Measurements from ENCODE around the gene SLC6A6. TPM values are rescaled to one million over a fixed set of nuclear protein-coding genes. Genes with fewer than 3 reads are reported as not detected.
"Not testable (repeated sequence)": the region's sequence is repeated elsewhere in the genome, so short reads cannot be mapped to it uniquely, and the experiment has no call there.

Gene SLC6A6
- total RNA-seq, 1 experiment from 2014 or later = 49.4 TPM

DNA sequence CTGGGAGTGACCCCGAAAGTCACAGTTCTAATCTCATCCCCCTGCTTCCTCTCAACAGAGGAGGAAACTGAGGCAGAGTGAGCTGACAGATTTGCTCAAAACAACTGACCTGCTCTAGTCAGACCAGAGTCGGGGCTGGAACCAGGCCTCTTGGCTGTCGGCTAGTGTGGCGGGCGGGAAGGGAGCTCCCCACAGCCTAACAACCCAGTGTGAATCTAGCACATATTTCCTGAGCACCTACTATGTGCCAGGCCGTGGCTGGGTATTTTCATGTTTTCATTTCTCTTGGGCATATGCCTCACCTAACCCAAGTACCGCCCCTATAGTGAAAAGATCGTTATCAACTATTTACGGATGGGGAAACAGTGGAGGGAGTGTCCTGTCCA, 110.5 kb downstream of the SLC6A6 start:
- H3K4me3 ChIP-seq = no peak overlapping the region
- no peak for DNase-seq (ENCODE audit: low read depth in 1 of 2, low spot score in 2 of 2)
- H3K4me1 ChIP-seq (replicated peaks) = peaks cover 6% of the 10 kb centered on the region
- H3K27me3 ChIP-seq (replicated peaks) = no peaks in the 10 kb centered on the region
- H3K27ac ChIP-seq = no peak overlapping the region
- no peaks in the 10 kb centered on the region for H3K36me3 ChIP-seq
- H3K9me3 ChIP-seq (replicated peaks) = no peaks in the 10 kb centered on the region

DNA sequence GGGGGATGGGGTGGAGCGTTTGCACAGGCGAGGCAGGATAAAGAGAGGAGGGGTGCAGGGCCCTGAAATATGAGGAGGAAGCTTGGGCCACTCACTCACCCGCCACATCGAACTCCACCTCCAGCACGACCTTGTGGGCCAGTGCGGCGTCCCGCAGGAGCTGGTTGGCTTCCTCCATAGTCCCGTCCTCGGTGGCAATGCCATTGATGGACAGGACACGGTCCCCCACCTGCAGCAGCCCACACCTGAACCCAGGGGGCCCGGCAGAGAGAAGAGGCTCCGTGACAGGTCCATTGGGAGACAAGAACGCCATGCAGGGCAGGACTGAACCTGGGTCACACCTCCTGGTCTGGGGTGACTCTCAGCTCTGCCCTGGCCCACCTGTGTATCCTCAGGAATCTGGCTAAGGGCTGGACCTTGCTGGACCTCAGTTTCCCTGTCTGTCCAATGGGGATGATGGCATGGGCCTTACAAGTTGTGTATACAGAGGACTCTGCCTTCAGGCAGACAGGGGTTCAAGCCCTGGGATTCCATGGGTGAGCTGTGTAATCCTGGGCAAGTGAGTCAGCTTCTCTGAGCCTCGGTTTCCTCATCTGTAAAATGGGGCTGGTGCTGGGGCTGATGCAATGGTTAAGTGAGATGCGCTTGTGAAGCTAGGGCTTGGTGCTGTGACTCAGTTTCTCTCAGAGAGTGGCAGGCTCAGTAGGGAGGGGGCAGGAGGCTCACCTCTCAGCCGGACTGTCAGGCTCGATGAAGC, 111.3 kb downstream of the SLC6A6 start:
- Histone ChIP-seq H3K27ac (no peak overlapping the region), H3K4me1 (replicated peaks) (peaks cover 6% of the 10 kb centered on the region), H3K4me3 (no peak overlapping the region), H3K27me3 (replicated peaks) (no peaks in the 10 kb centered on the region), H3K36me3 (no peaks in the 10 kb centered on the region), H3K9me3 (replicated peaks) (no peaks in the 10 kb centered on the region)
- no peak for DNase-seq (ENCODE audit: low read depth in 1 of 2, low spot score in 2 of 2)

GRCh38 chr3:14514323-14514720, 111.9 kb downstream of the SLC6A6 start:
- no peaks in the 10 kb centered on the region for H3K27me3 ChIP-seq (replicated peaks)
- no peaks in the 10 kb centered on the region for H3K9me3 ChIP-seq (replicated peaks)
- no peak overlapping the region for H3K4me3 ChIP-seq
- H3K36me3 ChIP-seq = no peaks in the 10 kb centered on the region
- H3K4me1 ChIP-seq (replicated peaks) = peaks cover under 1% of the 10 kb centered on the region; the same call in 1 of the 2 replicates
- no peak overlapping the region for H3K27ac ChIP-seq
- DNase-seq (ENCODE audit: low read depth in 1 of 2, low spot score in 2 of 2) = no peak

GRCh38 chr3:14515526-14515925, 113.1 kb downstream of the SLC6A6 start:
- H3K4me1 ChIP-seq (replicated peaks); H3K9me3 ChIP-seq (replicated peaks); H3K4me3 ChIP-seq; DNase-seq (ENCODE audit: low read depth in 1 of 2, low spot score in 2 of 2); H3K27me3 ChIP-seq (replicated peaks); H3K36me3 ChIP-seq; H3K27ac ChIP-seq: not testable (repeated sequence)

DNA sequence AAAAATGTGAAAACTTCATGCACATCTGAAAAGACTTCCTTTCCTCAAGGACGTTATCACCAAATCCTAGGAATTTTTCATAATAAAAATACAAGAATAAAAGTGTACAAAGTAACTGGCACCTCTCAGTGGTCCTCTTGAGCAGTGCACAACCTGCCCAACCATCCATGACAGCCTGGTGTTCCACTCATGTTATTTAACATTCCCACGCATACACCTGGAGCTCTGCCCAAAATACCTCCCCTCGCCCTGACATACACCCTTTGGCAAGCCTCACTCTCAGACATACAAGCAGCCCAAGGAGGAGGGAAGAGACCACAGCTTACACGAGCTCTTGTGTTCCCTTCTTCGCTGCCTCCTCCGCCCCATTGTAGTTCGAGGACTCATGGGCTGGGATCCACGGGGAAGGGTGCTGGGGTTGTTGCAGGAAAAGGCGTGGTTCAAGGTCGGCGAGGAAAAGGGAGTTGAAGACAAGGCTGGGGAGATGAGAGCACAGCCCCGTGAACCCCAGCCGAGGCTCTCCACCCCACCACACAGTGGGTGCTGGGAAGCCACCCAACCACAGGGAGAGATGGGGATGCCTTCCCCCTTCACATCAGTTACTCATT, 114.4 kb downstream of the SLC6A6 start:
- H3K4me1 ChIP-seq (replicated peaks) = no peaks in the 10 kb centered on the region
- no peak for DNase-seq (ENCODE audit: low read depth in 1 of 2, low spot score in 2 of 2)
- no peaks in the 10 kb centered on the region for H3K36me3 ChIP-seq
- no peaks in the 10 kb centered on the region for H3K9me3 ChIP-seq (replicated peaks)
- no peak overlapping the region for H3K4me3 ChIP-seq
- H3K27ac ChIP-seq = no peak overlapping the region
- no peaks in the 10 kb centered on the region for H3K27me3 ChIP-seq (replicated peaks)

GRCh38 chr3:14517601-14518431, 115.4 kb downstream of the SLC6A6 start:
- Histone ChIP-seq H3K4me3 (no peak overlapping the region), H3K27me3 (replicated peaks) (no peaks in the 10 kb centered on the region), H3K36me3 (no peaks in the 10 kb centered on the region), H3K4me1 (replicated peaks) (no peaks in the 10 kb centered on the region), H3K9me3 (replicated peaks) (no peaks in the 10 kb centered on the region), H3K27ac (no peak overlapping the region)
- no peak for DNase-seq (ENCODE audit: low read depth in 1 of 2, low spot score in 2 of 2)

GRCh38 chr3:14518432-14518802, 116.0 kb downstream of the SLC6A6 start:
- Histone ChIP-seq H3K4me3 (no peak overlapping the region), H3K4me1 (replicated peaks) (no peaks in the 10 kb centered on the region), H3K27me3 (replicated peaks) (no peaks in the 10 kb centered on the region), H3K36me3 (no peaks in the 10 kb centered on the region), H3K9me3 (replicated peaks) (no peaks in the 10 kb centered on the region), H3K27ac (no peak overlapping the region)
- DNase-seq (ENCODE audit: low read depth in 1 of 2, low spot score in 2 of 2) = no peak

DNA sequence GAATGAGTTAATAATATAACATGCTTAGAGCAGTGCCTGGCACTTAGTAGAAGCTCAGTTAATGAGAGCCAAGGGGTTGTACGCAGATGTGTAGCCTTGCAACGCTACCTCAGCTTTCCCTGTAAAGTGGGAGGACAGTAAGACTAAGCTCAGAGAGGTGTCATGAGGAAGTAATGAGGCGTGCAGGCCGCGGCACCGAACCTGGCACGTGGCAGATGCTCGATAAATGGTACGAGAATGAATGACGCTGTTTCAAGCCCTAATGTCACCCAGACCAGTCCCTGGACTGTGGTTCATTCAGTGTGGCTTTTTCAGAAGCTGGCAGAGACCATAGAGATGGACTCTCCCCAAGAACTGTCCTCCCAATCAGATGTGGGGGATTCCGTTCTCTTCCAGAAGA, 116.5 kb downstream of the SLC6A6 start:
- H3K4me3 ChIP-seq = no peak overlapping the region
- DNase-seq (ENCODE audit: low read depth in 1 of 2, low spot score in 2 of 2) = no peak
- no peak overlapping the region for H3K27ac ChIP-seq
- no peaks in the 10 kb centered on the region for H3K36me3 ChIP-seq
- H3K9me3 ChIP-seq (replicated peaks) = no peaks in the 10 kb centered on the region
- H3K27me3 ChIP-seq (replicated peaks) = no peaks in the 10 kb centered on the region
- no peaks in the 10 kb centered on the region for H3K4me1 ChIP-seq (replicated peaks)

- Histone ChIP-seq H3K27ac (no peak overlapping the region), H3K9me3 (replicated peaks) (no peaks in the 10 kb centered on the region), H3K27me3 (replicated peaks) (no peaks in the 10 kb centered on the region), H3K4me1 (replicated peaks) (no peaks in the 10 kb centered on the region), H3K4me3 (no peak overlapping the region), H3K36me3 (no peaks in the 10 kb centered on the region)
- DNase-seq (ENCODE audit: low read depth in 1 of 2, low spot score in 2 of 2) = no peak
Observed at GRCh38 chr3:14519406-14519805, 117.0 kb downstream of the SLC6A6 start.

DNA sequence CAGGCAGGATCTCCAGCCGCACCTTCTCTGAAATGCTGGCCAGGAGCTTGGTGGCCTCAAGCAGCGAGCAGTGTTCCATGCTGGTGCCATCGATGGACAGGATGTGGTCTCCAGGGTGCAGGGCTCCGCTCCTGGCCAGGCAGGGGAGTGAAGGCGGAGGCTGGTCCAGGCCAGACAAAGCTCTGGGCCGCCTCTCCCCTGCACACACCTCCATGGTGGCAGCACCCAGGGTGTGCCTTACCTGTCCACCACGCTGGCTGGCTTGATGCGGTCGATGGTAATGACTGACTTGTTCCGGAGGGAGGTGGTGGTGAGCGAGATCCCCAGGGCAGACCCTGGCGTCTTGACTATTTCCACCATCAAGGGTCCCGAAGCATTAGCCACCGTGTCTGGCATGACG, 117.7 kb downstream of the SLC6A6 start:
- Histone ChIP-seq H3K27me3 (replicated peaks) (no peaks in the 10 kb centered on the region), H3K27ac (no peak overlapping the region), H3K4me3 (no peak overlapping the region), H3K9me3 (replicated peaks) (no peaks in the 10 kb centered on the region), H3K4me1 (replicated peaks) (no peaks in the 10 kb centered on the region), H3K36me3 (no peaks in the 10 kb centered on the region)
- no peak for DNase-seq (ENCODE audit: low read depth in 1 of 2, low spot score in 2 of 2)

DNA sequence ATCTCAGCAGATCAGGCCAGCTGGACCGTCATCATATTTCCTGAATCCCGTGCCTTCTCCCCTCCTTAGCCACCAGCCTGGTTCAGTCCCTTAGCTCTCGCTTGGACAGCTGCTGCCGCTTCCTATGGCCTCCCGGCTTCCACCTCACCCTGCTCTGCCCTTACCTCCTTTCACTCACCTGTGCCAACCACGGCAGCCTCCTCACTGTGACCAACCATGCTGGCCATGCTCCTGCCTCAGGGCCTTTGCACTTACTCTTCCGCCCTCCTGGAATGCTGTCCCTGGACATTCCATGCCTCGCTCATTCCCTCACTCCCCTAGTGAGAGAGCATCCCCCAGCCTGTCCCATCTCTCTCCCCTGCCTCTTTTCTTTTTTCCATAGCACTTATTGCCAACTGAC, 118.6 kb downstream of the SLC6A6 start:
- no peak overlapping the region for H3K27ac ChIP-seq
- no peaks in the 10 kb centered on the region for H3K4me1 ChIP-seq (replicated peaks)
- no peaks in the 10 kb centered on the region for H3K9me3 ChIP-seq (replicated peaks)
- H3K36me3 ChIP-seq = no peaks in the 10 kb centered on the region
- H3K27me3 ChIP-seq (replicated peaks) = no peaks in the 10 kb centered on the region
- H3K4me3 ChIP-seq = no peak overlapping the region
- DNase-seq (ENCODE audit: low read depth in 1 of 2, low spot score in 2 of 2) = no peak

GRCh38 chr3:14521611-14522010, 119.2 kb downstream of the SLC6A6 start:
- Histone ChIP-seq H3K9me3 (replicated peaks) (no peaks in the 10 kb centered on the region), H3K27me3 (replicated peaks) (no peaks in the 10 kb centered on the region), H3K27ac (no peak overlapping the region), H3K4me1 (replicated peaks) (no peaks in the 10 kb centered on the region), H3K36me3 (no peaks in the 10 kb centered on the region), H3K4me3 (no peak overlapping the region)
- no peak for DNase-seq (ENCODE audit: low read depth in 1 of 2, low spot score in 2 of 2)

DNA sequence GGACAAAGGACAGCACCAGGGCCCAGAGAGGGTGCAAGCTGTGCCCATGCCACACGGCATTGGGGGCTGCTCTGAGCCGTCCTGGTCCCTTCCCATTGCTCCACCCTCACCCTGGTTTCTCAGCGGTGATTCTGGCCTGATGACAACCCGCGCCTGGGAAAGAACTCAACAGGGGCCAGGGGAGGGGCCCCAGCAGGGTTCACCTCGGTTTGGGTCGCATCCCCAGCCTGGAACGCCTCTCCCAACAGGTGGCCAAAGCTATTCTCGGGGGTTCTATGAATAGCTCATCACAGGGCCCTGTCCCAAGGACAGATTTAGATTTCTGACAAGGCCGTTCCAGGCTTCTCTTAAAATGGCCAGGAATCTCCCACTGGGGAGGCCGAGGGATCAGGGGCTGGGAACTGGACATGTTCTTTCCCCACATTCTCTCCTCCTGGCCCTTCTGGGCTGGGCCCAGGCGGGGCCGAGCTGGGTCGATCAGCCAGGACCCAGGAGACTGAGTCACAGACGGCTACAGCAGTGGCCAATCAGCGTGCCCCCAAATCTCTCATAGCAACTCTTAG, 119.8 kb downstream of the SLC6A6 start:
- H3K27me3 ChIP-seq (replicated peaks) = no peaks in the 10 kb centered on the region
- no peaks in the 10 kb centered on the region for H3K36me3 ChIP-seq
- H3K4me3 ChIP-seq = no peak overlapping the region
- DNase-seq (ENCODE audit: low read depth in 1 of 2, low spot score in 2 of 2) = no peak
- no peaks in the 10 kb centered on the region for H3K4me1 ChIP-seq (replicated peaks)
- H3K9me3 ChIP-seq (replicated peaks) = no peaks in the 10 kb centered on the region
- H3K27ac ChIP-seq = no peak overlapping the region

- Histone ChIP-seq H3K36me3 (no peaks in the 10 kb centered on the region), H3K27me3 (replicated peaks) (no peaks in the 10 kb centered on the region), H3K4me1 (replicated peaks) (no peaks in the 10 kb centered on the region), H3K4me3 (no peak overlapping the region), H3K9me3 (replicated peaks) (no peaks in the 10 kb centered on the region), H3K27ac (no peak overlapping the region)
- DNase-seq (ENCODE audit: low read depth in 1 of 2, low spot score in 2 of 2) = no peak
Observed at GRCh38 chr3:14522768-14523167, 120.4 kb downstream of the SLC6A6 start.

Measured in SJSA1 (cell line).